Astrocyte of the cerebellum (primary cell): ENCODE measurements around the gene BCLAF3.

ENCODE experiments used
- DNase-seq: peaks from one replicate; pipeline ENCODE4 v3.0.0-alpha.2; 2011; ENCODE audit warnings: low read depth
- H3K4me3 ChIP-seq: 2 replicates; pipeline ENCODE4 v1.5.1; 2011; ENCODE audit warnings: mild to moderate bottlenecking, low read depth, low read length, moderate library complexity
- in situ Hi-C: cut with HindIII; loops from 2 replicates; pipeline ENCODE4 v1.10.0; 2017; ENCODE audit warnings: low sequenced_read_pairs
- TF ChIP-seq, protein P1 (sequence below): IDR thresholded peaks from 2 replicates; pipeline ENCODE4 v1.5.1; 2012; ENCODE audit warnings: low read length, low read depth, moderate library complexity, mild to moderate bottlenecking; ENCODE audit errors: missing control alignments

BCLAF3 gene

DNA sequence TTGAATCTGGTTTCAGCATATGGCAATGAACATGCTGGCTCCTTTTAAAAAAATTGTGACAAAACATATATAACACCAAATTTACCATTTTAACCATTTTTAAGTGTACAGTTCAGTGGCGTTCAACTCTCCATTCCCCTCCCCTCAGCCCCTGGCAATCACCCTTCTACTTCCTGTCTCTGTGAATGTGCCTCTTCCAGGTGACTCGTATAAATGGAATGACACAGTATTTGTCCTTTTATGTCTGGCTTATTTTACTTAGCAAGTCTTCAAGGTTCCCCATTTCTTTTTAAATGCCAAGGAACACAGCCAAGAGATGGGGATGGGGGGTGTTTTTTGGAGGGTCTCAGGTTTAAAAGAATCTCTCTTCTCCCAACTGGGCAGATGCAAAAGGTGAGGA lies 35.4 kb upstream of the BCLAF3 start:
- in situ Hi-C loops, result no loop called here
- H3K4me3 ChIP-seq, result no peak overlapping the region
- peak; percentile 4 for DNase-seq
- TF ChIP-seq, protein P1, sequence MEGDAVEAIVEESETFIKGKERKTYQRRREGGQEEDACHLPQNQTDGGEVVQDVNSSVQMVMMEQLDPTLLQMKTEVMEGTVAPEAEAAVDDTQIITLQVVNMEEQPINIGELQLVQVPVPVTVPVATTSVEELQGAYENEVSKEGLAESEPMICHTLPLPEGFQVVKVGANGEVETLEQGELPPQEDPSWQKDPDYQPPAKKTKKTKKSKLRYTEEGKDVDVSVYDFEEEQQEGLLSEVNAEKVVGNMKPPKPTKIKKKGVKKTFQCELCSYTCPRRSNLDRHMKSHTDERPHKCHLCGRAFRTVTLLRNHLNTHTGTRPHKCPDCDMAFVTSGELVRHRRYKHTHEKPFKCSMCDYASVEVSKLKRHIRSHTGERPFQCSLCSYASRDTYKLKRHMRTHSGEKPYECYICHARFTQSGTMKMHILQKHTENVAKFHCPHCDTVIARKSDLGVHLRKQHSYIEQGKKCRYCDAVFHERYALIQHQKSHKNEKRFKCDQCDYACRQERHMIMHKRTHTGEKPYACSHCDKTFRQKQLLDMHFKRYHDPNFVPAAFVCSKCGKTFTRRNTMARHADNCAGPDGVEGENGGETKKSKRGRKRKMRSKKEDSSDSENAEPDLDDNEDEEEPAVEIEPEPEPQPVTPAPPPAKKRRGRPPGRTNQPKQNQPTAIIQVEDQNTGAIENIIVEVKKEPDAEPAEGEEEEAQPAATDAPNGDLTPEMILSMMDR, result no peak

DNA sequence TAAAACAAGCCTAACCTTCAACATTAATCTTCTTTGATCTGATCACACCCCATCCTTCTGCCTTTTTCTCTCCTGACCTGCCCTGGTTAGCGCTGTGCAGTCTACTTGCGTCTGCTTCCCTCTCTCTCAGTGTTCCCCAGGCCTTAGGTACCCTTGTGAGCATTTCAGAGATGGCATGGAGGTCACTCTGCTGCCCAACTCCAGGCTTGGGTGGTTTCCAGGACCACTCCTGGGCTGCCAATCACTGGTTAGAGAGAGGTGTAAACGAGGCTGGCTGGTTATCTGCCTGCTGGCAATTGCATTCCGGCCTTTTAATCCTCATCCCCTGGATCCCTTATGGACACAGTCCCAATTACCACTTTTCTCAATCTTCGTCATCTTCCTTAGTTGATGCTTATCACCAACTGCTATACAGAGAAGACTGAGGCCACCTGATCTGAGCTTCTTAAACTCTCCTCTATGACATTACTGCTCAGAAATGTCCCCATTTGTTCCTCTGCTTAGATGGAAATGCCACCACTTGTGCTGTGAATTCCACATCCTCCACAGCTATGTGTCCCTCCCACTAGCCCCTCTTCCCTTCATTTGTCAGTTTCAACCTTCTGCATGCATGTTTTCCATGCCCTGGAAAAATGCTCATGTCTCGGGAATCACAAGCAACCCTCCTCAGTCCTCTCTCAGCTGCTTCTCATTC lies 29.0 kb upstream of the BCLAF3 start:
- TF ChIP-seq, protein P1, result no peak

DNA sequence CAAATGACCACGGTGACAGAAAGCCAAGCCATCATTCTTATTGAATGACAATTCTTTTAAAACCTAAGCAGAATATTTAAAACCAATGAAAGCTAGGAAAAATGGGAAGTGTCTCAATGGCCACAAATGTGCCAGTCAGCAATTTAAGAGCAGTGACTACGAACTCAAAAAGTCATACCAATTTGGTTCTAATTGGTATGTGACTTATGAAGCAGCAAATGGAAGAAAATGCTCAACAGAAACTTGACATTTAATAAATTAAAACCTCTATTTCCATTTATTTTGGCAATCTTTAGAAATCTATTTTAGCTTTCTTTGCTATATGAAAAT lies 25.7 kb upstream of the BCLAF3 start:
- no peak overlapping the region for H3K4me3 ChIP-seq
- in situ Hi-C loops, result no loop called here
- no peak for DNase-seq
- TF ChIP-seq, protein P1, result no peak

More for the DNA sequence above, 29.0 kb upstream of the BCLAF3 start:
- H3K4me3 ChIP-seq, result no peak overlapping the region
- in situ Hi-C loops, result no loop called here
- no peak for DNase-seq

DNA sequence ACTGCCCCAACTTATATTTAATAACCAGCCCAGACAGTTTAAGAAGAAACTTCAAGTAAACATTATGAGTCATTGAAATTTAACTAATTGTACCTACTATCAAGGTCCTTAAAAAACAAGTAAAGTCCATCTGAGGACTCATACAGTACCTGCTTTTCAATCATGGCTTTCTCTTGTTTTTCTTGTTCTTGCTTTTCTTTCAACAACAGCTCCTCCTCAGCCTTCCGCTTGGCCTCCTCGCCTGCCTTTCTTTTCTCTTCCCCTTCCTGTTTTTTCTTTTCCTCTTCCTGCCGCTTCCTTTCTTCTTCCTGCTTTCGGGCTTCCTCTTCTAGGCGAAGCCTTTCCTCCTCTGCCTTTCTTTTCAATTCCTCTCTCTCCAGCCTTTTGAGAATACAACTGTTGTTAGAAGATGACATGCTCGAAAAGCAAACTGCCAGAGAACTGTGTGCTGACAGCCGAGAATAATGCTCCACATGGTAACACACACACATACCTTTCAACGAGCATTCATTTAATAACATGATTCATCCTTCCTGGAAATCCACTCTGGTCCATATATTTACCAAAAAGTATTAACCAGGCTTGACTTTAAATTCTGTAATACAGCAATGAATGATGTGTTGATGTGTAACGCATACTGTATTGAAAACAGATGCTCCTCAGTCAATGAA lies 25.2 kb upstream of the BCLAF3 start:
- in situ Hi-C loops, result no loop called here
- TF ChIP-seq, protein P1, result no peak
- no peak overlapping the region for H3K4me3 ChIP-seq
- no peak for DNase-seq

DNA sequence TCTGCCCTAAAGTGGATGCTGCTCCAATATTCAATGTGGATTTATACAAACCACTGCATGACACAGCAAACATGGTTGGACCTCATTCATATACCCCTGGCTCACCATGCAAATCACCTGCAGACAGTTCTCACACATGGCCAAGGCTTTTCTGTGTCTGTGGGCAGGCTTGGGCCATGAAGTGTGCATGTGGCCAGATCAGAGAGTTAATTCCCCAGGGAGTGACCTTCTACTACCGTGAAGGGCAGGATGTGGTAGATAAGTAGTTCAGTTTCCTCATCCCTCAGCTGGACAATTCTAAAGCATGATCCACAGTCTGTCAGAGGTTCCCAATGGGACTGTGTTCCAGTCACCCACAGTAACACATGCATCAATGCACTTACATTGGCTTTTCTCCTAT lies 24.6 kb upstream of the BCLAF3 start:
- TF ChIP-seq, protein P1, result no peak
- in situ Hi-C loops, result no loop called here
- H3K4me3 ChIP-seq, result no peak overlapping the region
- DNase-seq, result no peak

DNA sequence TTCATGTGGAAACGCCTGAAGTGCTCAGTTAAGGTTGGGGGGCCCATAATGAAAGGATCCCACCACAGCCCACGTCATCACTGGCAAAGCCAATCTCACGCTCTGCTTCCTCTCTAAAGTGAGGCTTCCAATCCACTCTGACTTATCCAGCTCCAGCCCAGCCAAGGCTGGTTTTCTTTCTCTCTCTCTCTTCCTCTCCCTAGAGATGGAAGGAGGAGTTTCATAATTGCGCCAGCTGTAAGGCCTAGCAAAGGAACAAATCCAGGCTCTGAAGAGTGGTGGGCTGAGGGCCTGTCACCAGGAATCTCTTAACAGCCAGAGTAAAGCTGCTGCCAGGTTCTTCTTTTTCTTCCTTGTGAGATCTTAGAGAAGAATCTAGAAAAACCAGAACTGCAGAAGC lies 20.7 kb upstream of the BCLAF3 start:
- no peak overlapping the region for H3K4me3 ChIP-seq
- in situ Hi-C loops, result no loop called here
- TF ChIP-seq, protein P1, result no peak
- DNase-seq, result no peak
